ENCODE measurements around the gene ARL8A. TPM values are rescaled to one million over a fixed set of nuclear protein-coding genes. Genes with fewer than 3 reads are reported as not detected.
A peak's percentile ranks its signal among the peaks of the same experiment; 100 is the strongest.
"Not testable (repeated sequence)": the region's sequence is repeated elsewhere in the genome, so short reads cannot be mapped to it uniquely, and the experiment has no call there.

Gene ARL8A
- total RNA-seq, 2 donors from 2014 or later: 71.9 to 76.4 TPM

DNA sequence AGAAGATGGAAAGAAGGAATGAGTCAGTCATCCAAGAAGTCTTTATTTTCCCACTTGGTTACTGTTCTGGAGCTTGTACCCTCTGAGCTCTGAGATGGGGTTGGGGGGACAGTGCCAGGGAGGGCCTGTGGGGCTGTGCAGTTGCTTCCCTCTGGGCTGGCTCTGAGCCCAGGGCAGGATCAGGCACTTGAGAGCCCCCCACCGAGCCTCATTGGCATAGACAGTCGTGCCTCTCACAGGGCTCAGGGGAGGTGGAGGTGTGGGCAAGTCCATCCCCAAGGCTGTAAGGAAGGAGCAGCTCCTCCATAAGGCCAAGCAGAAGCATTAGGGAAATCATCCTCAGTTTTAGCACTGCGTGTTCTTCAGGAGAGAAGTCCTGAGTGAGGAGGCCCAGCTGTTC is 2.5 kb upstream of the ARL8A start:
- Mint-ChIP-seq H3K27ac (peak overlapping the region; percentile 85), H3K4me1 (peaks cover 32% of the 10 kb centered on the region), H3K4me3 (no peak overlapping the region), H3K36me3 (ENCODE audit: low read depth) (peaks cover 12% of the 10 kb centered on the region), H3K27me3 (no peaks in the 10 kb centered on the region)
- ATAC-seq: no peak
- H3K9me3 ChIP-seq (ENCODE audit: control insufficient read depth, low read length, poor library complexity, severe bottlenecking): no peaks in the 10 kb centered on the region
- no peak for DNase-seq

DNA sequence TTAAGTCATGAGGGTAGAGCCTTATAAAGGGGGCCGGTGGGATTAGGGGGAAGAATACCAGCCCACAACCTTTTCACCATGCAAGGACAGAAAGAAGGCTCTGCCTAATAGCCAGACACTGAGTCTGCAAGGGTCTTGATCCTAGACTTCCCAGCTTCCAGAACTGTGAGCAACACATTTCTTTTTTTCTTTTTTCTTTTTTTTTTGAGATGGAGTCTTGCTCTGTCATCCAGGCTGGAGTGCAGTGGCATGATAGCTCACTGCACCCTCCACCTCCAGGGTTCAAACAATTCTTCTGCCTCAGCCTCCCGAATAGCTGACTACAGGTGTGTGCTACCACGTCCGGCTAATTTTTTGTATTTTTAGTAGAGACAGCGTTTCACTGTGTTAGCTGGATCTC is 1.7 kb upstream of the ARL8A start:
- no peaks in the 10 kb centered on the region for H3K9me3 ChIP-seq (ENCODE audit: control insufficient read depth, low read length, poor library complexity, severe bottlenecking)
- ATAC-seq: no peak
- Mint-ChIP-seq H3K4me1 (peaks cover 32% of the 10 kb centered on the region), H3K27me3 (no peaks in the 10 kb centered on the region), H3K36me3 (ENCODE audit: low read depth) (peaks cover 12% of the 10 kb centered on the region), H3K4me3 (peak overlapping the region; percentile 98), H3K27ac (peak overlapping the region; percentile 85)
- DNase-seq: no peak

DNA sequence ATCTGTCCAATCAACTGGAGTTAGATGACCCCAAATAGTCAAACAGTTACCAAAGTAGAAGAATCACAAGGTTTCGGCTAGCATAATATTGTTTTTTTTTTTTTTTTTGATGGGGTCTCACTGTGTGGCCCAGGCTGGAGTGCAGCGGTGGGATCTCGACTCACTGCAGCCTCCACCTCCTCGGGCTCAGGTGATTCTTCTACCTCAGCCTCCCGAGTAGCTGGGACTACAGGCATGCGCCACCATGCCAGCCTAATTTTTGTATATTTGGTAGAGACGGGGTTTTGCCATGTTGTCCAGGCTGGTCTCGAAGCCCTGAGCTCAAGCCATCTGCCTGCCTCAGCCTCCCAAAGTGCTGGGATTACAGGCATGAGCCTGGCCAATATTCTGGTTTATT is 1.2 kb upstream of the ARL8A start:
- Mint-ChIP-seq H3K4me3 (peak overlapping the region; percentile 98), H3K27ac (peak overlapping the region; percentile 85), H3K4me1 (peaks cover 30% of the 10 kb centered on the region)
- not testable (repeated sequence) for H3K27me3 Mint-ChIP-seq; ATAC-seq; DNase-seq; H3K36me3 Mint-ChIP-seq (ENCODE audit: low read depth); H3K9me3 ChIP-seq (ENCODE audit: control insufficient read depth, low read length, poor library complexity, severe bottlenecking)

DNA sequence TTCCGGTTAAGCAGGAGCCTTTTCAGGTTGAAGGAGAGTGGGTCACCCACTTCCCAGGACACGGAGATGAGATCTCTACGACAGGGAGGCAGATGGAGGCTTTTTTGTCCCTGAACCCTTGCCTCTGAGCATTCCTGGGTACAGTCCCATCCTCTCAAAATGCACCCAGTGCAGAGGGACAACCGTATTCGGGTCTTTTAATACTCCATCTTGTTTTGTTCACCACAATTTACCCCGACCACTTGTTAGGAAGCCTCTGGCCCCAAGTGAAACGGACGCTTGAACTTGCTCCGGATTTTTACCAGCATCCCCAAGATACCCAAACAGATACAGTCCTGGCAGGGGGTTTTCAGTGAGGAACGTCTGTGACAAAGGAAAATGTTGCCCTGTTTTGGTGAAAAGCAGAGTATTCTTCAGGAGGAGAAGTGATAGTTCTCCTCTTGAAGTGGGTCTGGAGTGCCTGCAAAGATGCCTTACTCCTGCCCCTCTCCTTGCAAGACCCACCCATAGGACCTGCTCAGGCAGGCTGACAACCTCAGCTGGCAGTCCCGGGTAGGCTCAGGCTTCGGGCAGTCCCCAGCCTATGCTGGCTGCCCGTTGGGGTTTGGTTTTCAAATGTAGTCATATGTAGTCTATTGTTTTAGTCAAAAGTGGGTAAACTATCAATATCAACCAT is 669 bp upstream of the ARL8A start:
- ATAC-seq (peak; percentile 40), DNase-seq (no peak)
- Mint-ChIP-seq H3K27me3 (no peaks in the 10 kb centered on the region), H3K4me3 (peak overlapping the region; percentile 98), H3K36me3 (ENCODE audit: low read depth) (peaks cover 5% of the 10 kb centered on the region), H3K27ac (peak overlapping the region; percentile 85), H3K4me1 (peaks cover 28% of the 10 kb centered on the region)
- H3K9me3 ChIP-seq (ENCODE audit: control insufficient read depth, low read length, poor library complexity, severe bottlenecking): no peaks in the 10 kb centered on the region

DNA sequence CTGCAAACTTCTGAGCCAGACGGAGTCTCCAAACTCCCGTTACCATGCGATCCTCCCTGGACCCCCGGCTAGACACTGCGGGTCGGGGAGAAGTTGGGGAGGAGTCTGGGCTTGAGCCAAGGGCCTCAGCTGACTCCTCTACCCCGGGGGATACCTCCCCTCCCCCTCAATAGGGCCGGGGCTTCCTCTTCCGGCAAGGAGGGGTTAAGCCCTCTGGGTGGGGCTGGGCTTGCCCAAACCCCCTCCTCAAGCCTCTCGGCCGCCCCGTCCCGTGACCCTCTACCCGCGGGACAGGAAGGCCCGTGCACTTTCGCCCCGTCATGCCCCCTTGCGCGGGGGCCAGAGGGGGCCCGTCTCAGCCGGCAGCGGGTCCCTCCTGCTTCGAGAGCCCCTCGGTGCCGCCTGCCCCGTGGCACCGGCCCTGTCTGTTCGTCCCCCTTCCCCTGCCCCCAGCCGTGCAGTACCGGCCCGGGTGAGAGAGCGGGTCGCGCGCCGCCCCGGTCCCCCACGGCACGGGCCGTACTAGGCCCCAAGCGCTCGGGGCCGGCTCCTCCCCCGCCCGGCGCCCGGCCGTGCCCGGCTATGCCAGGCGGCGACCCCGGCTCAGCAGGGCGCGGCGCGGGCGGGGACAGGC is 652 bp downstream of the ARL8A start:
- H3K27ac Mint-ChIP-seq: peak overlapping the region; percentile 96
- H3K27me3 Mint-ChIP-seq: no peaks in the 10 kb centered on the region
- no peak for DNase-seq
- peaks cover 28% of the 10 kb centered on the region for H3K4me1 Mint-ChIP-seq
- peaks cover 5% of the 10 kb centered on the region for H3K36me3 Mint-ChIP-seq (ENCODE audit: low read depth)
- peak; percentile 55 for ATAC-seq
- peak overlapping the region; percentile 98 for H3K4me3 Mint-ChIP-seq
- H3K9me3 ChIP-seq (ENCODE audit: control insufficient read depth, low read length, poor library complexity, severe bottlenecking): no peaks in the 10 kb centered on the region

DNA sequence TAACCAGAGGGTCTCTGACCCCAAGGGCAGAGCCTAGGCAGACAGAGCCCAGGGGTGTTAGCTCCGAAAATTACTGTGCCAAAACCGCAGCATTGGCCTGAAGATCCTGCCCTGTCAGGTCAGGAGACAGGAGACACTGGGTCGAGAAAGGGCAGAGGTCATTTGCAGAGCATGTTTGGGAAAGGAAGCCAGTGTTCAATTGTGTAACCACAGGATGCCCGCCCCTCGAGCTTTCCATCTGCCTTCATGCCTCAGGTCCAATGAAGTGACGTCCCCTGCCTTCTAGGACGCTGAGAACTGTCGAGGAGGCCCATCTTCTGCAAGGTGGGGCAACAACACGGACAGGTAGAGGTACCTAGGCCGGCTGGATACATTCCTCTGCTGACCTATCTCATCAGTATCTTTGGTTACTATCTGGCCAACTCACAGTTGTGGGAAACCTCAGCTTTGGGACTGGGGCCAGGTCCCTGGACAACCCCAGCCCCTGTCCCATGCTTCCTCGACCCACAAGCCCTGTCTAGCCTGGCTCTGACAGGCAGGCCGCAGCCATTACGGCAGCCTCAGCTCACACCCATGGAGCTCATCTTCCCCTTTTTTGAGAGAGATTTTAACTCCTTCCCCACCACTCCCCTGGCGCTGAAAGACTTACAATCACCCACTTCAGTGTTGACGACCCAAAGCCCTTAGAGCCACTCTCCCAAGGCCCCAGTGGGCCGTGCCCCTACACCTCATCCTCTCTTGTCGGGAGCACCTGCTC is 1.3 kb downstream of the ARL8A start:
- Mint-ChIP-seq H3K27me3 (no peaks in the 10 kb centered on the region), H3K36me3 (ENCODE audit: low read depth) (peaks cover 5% of the 10 kb centered on the region), H3K4me1 (peaks cover 30% of the 10 kb centered on the region), H3K4me3 (peak overlapping the region; percentile 98), H3K27ac (peak overlapping the region; percentile 96)
- ATAC-seq (peak; percentile 49), DNase-seq (no peak)
- no peaks in the 10 kb centered on the region for H3K9me3 ChIP-seq (ENCODE audit: control insufficient read depth, low read length, poor library complexity, severe bottlenecking)

DNA sequence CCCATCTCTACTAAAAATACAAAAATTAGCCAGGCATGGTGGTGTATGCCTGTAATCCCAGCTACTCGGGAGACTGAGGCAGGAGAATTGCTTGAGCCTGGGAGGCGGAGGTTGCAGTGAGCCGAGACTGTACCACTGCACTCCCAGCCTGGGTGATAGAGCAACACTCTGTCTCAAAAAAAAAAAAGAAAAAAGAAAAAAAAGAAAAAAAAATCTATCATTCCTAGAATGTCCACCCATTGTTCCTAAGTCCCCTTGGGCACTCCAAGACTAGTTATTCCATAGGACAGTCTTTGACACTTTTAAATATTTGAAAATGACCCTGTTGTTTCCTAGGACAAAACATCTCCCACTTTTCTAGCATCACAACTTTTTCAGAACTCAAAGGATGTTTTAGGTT is 3.1 kb downstream of the ARL8A start:
- not testable (repeated sequence) for DNase-seq; H3K4me3 Mint-ChIP-seq; ATAC-seq; H3K36me3 Mint-ChIP-seq (ENCODE audit: low read depth); H3K9me3 ChIP-seq (ENCODE audit: control insufficient read depth, low read length, poor library complexity, severe bottlenecking); H3K27me3 Mint-ChIP-seq
- peaks cover 30% of the 10 kb centered on the region for H3K4me1 Mint-ChIP-seq
- H3K27ac Mint-ChIP-seq: peak overlapping the region; percentile 96

DNA sequence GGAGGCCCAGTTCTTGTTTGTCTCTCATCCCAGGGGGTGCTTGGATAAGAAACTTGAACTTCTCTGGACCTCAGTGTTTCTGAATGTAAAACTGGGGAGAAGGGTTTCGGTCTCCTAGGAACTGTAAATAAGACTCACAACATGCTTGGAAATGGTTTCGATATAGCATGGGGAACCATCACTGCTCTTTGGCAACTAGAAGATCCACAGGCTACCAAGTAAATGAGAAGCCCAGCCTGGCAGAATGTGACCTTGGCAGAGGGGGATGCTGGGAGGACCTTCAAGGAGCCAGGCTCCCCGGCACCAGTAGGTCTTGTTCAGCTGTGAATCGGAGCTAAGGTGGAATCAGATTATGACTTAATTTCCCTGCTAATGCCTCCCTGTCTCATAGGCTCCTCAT is 3.7 kb downstream of the ARL8A start:
- Mint-ChIP-seq H3K27ac (peak overlapping the region; percentile 96), H3K36me3 (ENCODE audit: low read depth) (peaks cover 2% of the 10 kb centered on the region), H3K4me1 (peaks cover 30% of the 10 kb centered on the region), H3K4me3 (no peak overlapping the region), H3K27me3 (no peaks in the 10 kb centered on the region)
- no peak for ATAC-seq
- H3K9me3 ChIP-seq (ENCODE audit: control insufficient read depth, low read length, poor library complexity, severe bottlenecking): no peaks in the 10 kb centered on the region
- no peak for DNase-seq

DNA sequence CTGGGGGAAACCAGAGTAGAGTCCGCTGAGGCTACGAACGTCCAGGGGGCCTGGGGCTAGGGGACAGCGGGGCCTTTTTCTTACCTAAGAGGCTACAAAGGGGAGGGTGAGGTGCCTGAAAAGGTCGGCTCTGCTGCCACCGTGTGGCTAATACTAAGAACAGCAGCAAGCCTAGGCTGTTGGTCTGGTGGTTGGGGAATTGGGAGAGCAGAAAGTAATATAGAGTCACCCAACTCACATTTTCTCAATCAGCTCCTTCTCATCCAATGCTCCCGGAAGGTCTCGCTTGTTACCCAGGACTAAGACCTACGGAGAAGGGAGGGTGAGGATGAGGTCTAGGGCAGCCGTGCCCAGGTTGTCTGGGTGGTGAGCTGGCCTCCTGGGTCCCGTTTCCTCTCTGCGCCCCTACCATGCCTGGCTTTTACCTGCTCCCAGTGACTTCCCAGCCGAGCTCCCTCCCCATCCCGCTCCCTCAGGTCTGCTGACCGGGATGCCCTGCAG is 9.3 kb downstream of the ARL8A start:
- Mint-ChIP-seq H3K4me1 (peaks cover 12% of the 10 kb centered on the region), H3K4me3 (no peak overlapping the region), H3K27ac (no peak overlapping the region), H3K27me3 (no peaks in the 10 kb centered on the region), H3K36me3 (ENCODE audit: low read depth) (no peaks in the 10 kb centered on the region)
- DNase-seq (peak in 2 of 3 donors; percentile 31 to 34), ATAC-seq (peak; percentile 92)
- H3K9me3 ChIP-seq (ENCODE audit: control insufficient read depth, low read length, poor library complexity, severe bottlenecking): no peaks in the 10 kb centered on the region

DNA sequence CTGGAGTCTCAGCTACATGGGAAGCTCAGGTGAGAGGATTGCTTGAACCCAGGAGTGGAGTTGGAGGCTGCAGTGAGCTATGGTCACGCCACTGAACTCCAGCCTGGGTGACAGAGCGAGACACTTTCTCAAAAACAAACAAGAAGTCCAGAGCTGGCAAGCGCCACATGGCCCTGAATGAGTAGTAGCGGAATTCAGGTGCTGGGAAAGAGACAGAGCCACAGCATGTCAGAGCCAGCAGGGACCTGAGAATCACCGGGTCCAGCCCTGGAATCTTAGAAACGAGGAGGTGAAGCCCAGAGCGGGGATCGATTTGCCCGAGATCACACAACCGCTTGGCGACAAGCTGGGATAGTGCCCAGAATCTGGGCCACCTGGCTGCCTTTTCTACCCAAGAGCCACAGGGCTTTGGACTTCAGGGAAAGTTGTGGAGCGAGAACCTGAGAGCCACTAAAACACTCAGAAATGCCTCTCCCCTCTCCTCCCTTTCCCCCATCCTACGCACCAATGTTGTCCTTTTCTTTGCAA is 9.8 kb downstream of the ARL8A start:
- Mint-ChIP-seq H3K27ac (no peak overlapping the region), H3K4me1 (peaks cover 12% of the 10 kb centered on the region), H3K27me3 (no peaks in the 10 kb centered on the region), H3K4me3 (no peak overlapping the region), H3K36me3 (ENCODE audit: low read depth) (no peaks in the 10 kb centered on the region)
- ATAC-seq (no peak), DNase-seq (no peak)
- no peaks in the 10 kb centered on the region for H3K9me3 ChIP-seq (ENCODE audit: control insufficient read depth, low read length, poor library complexity, severe bottlenecking)

DNA sequence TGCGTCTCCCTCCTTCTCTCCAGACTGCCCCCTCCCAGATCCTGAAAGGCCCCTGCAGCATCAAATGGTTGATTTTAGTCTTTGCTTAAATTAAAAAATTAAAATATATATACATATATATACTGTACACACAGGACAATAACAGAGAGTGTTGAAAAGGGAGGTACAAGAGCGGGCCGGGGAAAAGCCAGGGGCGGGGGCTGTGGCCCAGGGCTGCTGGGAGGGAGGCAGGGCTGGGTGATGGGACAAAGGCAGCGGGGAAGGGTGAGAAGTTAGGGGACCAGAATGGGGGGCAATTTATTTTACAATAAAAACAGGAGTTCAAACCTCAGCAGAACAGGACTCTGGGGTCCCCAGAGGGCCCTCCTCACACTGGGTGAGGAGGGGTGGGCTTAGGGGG is 10.5 kb downstream of the ARL8A start:
- peaks cover 2% of the 10 kb centered on the region for H3K36me3 Mint-ChIP-seq (ENCODE audit: low read depth)
- DNase-seq: no peak

DNA sequence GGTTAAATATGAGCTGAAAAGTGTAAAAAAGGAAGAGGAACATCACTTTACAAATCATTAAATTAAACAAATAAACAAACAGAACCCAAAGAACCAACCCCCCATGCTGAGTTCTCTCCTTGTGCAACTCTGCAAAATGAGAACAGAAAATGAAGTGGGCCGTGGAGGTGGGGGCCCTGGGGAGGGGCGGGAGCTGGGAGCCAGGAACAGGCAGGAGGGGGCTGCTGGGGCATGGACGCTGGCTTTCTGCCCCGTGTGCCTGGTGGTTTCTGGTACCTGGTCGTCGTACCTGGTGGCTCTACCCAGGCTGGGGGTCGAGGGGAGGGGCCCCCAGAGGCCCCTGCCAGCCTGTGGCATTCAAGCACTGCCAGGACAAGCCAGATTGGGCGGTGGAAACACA is 11.0 kb downstream of the ARL8A start:
- no peak for ATAC-seq
- Mint-ChIP-seq H3K4me3 (no peak overlapping the region), H3K36me3 (ENCODE audit: low read depth) (peaks cover 3% of the 10 kb centered on the region), H3K4me1 (peaks cover 16% of the 10 kb centered on the region), H3K27ac (peak overlapping the region; percentile 24), H3K27me3 (no peaks in the 10 kb centered on the region)
- no peak for DNase-seq
- H3K9me3 ChIP-seq (ENCODE audit: control insufficient read depth, low read length, poor library complexity, severe bottlenecking): no peaks in the 10 kb centered on the region

More for the DNA sequence above, 10.5 kb downstream of the ARL8A start:
- Mint-ChIP-seq H3K4me3 (no peak overlapping the region), H3K27ac (no peak overlapping the region), H3K27me3 (no peaks in the 10 kb centered on the region), H3K4me1 (peaks cover 15% of the 10 kb centered on the region)
- no peaks in the 10 kb centered on the region for H3K9me3 ChIP-seq (ENCODE audit: control insufficient read depth, low read length, poor library complexity, severe bottlenecking)
- ATAC-seq: no peak

DNA sequence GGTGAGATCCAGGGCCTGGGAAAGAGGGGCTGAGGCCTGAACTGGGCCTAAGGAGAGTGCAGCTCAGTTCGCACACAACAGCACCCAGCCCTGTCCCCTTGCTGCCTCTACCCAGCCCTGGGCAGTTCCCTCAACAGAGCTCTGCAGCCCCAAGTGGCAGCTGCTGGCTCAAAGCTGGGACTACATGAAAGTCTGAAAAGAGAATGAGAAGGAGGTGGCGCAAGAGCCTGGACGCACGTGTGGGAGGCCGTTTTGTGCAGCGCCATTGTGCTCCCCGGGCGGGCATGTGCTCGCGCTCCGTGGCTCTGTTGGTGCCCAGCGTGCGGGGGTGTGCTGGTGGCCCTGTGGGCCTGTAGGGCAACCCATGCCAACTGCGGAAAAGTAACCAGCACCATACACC is 11.5 kb downstream of the ARL8A start:
- Mint-ChIP-seq H3K4me3 (no peak overlapping the region), H3K4me1 (peaks cover 13% of the 10 kb centered on the region), H3K27ac (peak overlapping the region; percentile 24), H3K36me3 (ENCODE audit: low read depth) (peaks cover 4% of the 10 kb centered on the region), H3K27me3 (no peaks in the 10 kb centered on the region)
- DNase-seq: no peak
- no peaks in the 10 kb centered on the region for H3K9me3 ChIP-seq (ENCODE audit: control insufficient read depth, low read length, poor library complexity, severe bottlenecking)
- ATAC-seq: no peak

All from T-helper 17 cell (primary cell).